ENCODE results near the gene PDGFB.

Gene PDGFB

DNA sequence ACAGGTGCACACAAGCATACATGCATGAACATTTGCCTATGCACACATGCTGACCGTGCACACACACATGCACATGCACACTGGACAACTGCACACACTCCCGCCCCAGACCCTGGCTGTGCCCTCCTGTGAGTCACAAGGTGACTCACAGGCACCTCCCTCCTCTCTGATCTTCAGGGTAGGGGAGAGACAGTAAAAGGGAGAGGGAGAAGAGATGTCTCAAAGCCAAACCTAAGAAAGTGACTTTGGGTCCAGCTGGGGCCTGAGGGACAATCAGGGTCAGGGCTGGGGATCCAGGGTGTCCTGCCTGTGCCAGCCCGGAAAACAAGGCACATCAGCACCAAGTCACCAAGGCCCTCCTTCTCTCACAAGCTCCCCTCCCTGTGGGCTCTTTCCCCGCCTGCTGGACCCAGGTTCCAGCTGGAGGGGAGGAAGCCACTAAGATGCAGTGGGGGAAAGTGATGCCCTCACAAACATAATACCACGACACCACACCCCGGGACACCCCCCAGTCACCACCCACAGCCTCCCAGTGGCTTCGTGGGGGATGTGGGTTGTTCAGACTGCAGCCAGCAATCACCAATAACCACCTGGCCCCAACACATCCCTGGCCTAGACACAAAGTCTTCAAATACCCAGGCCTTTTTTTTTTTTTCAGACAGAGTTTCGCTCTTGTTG, 39.3 kb downstream of the PDGFB start:
- peak; percentile 51 for DNase-seq (ENCODE audit: low spot score)

DNA sequence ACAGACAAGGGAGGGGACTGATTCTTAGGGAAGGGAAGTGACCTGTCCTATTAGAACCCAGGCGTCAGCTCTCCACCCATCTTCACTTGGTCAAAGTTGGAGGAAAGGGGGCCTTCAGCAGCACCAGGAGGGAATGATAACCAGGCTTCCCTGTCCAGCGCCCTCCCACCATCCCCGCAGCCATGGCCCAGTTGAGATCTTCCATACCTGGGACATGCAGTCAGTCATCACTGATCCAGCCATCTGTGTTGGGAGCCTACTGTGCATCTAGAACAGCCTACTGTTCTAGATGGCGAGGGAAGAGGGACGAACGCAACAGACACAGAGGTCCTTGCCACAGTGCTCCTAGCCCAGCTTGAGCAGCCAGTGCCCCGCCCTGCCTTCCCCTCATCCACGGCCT, 40.6 kb downstream of the PDGFB start:
- DNase-seq (ENCODE audit: low spot score): no peak

DNA sequence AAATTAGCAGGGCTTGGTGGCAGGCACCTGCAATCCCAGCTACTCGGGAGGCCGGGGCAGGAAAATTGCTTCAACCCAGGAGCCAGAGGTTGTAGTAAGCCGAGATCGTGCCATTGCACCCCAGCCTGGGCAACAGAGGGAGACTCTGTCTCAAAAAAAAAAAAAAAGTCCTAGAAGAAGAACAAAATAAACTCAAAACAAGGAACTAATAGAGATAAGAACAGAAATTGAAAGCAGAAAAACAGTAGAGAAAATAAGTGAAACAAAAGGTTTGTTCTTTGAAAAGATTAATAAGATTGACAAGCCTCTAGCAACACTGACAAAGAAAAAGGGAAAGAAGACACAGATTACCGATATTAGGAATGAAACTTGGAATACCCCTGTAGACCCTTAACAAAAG, 47.2 kb downstream of the PDGFB start:
- no peak for DNase-seq (ENCODE audit: low spot score)

DNA sequence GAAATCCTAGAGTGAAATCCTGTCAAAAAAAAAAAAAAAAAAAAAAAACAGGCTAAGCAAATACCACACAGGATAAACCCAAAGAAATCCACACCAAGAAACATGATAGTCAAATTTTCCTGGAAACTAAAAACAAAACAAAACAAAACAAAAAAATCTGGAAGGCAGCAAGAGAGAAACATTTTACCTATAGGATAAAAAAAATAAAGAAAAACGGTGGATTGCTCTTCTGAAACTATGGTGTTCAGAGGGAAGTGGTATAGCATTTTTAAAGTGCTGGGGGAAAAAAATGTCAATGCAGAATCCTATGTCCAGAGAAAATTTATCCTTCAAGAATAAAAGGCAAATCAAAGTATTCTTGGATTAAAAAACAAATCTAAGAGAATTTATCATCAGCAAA, 50.7 kb downstream of the PDGFB start:
- DNase-seq (ENCODE audit: low spot score): no peak

DNA sequence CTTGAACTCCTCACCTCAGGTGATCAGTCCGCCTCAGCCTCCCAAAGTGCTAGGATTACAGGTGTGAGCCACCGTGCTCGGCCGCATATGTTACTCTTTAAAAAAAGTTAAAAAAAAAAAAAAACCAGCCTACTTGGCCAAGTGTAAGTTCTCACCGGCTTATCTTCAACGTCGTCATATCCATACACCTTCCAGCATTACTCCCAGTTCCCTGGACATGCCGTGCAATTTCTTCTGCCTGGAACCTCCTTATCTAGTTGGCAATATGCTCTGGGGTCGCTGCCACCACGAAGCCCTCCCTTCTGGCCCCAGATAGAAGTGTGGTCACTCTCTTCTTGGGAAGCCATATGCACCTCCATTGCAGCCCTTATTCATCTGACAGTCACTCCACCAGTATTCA, 56.0 kb downstream of the PDGFB start:
- DNase-seq (ENCODE audit: low spot score): no peak

DNA sequence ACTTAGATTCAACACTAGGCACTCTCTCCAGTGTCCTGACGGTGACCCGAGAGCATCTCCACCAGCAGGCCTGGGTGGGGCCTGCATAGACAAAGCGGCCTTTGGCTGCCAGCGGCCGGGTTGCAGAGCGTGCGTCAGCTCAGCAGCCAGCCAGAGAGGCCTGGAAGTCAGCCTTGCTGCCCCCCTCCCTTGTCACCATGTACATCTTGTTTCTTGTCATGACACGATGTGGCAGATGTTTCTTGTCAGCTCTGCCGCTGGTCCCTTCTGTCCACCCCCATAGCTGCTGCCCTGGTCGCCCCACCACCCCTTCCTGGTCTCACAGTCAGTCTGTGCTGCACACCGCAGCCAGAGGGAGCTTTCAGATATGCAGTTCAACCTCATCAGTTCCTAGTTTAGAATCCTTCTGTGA, 59.2 kb downstream of the PDGFB start:
- DNase-seq (ENCODE audit: low spot score): peak; percentile 94

DNA sequence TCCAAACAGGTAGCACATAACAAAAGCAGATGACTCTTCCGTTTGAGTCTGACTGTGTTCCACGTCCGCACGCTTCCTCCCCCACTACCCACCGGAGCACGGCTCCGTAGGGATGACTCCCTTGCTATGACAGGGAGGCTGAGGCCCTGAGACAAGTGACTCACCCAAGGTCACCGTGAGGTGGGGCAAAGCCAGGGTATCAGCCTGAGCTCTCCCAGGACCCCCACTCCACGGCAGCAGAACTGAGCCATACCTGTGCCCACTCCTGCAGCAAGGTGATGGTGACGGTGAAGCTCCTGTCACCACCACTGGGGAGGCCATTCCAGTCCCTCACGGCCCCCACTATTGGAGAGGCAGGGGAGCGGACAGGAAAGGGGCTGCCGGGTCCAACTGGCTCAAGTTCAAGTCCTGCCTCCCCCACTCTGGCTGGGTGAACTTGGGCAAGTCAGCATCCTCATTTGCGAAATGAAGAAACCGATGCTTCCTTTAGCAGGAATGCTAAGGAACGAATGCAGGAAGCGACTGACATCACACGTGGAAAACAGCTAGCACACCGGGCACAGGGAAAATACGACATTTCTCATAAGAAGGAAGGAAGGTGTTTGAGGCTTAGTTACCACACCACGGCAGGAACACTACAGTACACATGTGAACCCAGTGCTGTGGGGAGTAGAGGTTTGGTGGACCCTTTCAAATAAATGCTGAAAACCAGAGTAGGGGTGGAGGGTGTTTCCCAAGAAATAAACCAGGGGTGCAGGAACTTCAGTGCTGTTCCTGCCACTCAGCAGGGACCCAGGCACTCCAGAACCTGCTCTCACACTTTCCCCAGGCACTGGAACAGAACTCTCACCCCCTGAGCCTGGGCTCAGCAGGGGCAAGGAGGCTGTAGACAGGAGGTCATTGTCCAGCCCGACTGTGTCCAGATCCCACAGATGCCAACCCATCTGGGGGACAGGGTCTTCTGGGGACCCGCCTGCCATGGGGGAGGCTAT, 59.9 kb downstream of the PDGFB start:
- no peak for DNase-seq (ENCODE audit: low spot score)

DNA sequence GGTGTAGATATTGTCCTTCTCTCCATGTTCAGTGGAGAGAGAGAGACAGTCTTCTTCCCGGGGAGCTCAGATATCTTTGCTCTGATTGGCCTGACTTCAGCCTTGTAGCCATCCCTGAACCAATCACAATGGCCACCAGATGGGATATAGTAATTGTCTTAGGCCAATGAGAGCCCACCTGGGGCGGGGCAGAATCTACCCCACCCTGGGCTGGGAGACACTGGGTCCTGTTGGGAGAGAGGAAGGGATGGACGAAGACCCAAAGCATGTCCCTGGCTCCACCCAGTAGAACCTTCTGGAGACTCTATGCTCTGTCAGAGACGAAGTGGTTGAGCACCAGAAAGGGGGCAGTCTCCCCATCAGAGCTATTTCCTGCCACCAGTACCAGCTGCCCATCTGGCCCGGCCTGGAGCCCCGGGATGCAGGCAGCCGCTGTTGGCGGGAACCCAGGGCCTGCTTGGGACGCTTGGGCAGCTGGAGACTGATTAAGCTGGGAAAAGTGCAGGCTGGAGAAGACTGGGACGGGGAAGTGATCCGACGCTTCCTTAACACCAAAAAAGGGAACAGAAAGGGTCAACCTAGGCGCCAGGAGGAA, 60.7 kb downstream of the PDGFB start:
- DNase-seq (ENCODE audit: low spot score): no peak

DNA sequence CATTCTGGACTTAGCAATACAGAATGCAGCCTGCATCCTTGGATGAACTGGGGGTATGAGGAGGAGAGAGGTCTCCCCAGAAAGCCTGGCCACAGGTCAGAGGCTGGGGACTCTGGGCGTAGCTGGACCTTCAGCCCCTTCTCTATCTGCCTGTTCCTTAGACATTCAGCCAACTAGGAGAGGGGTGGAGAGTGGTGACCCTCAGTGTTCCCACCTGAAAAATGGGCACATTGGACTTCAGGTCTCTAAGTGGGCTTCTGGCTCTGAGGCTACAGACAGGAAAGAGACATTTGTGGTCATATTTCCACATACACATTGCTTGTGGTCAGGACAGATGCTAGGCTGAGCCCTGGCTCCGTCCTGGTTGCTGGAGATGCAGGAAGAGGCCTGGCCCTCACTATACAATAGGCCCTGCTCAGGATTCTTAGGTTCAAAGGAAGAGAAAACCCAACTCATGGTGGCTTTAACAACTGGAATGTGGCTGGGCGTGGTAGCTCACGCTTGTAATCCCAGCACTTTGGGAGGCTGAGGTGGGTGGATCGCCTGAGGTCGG, 62.2 kb downstream of the PDGFB start:
- no peak for DNase-seq (ENCODE audit: low spot score)

DNA sequence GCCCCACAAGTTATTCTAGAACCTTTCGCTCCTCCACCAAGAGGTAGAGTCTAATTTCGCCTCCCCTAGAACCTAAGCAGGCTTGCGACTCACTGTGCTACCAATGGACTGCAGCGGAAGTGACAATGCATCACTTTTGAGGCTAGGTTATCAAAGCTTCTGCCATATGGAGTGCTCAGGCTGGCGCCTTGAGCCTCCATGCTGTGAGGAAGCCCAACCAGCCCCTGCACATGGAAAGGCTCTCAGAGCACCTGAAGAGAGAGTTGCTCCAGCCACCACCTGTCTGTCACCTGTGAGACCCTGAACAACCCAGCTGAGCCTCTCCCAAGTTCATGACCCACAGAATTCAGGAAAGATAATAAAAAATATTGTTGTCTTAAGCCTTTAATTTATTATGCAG, 63.0 kb downstream of the PDGFB start:
- DNase-seq (ENCODE audit: low spot score): no peak

DNA sequence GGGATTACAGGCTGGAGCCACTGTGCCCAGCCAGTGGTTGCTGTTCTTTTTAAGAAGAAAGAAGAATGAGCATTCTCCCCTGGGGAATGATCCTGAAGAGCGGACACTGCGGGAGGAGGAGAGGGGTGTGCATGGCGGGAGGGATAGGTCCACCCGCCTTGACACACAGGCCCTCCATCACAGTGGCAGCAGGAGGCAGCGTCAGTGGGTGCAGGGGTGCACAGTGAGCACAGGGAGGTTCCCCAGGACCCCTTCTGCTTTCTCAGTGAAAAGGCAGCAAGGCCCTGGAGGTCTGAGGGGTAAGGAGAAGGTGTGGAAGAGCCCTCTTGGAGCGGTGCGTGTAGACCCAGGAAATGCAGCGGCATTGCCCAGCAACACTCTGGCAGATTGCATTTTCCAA, 63.4 kb downstream of the PDGFB start:
- DNase-seq (ENCODE audit: low spot score): no peak

DNA sequence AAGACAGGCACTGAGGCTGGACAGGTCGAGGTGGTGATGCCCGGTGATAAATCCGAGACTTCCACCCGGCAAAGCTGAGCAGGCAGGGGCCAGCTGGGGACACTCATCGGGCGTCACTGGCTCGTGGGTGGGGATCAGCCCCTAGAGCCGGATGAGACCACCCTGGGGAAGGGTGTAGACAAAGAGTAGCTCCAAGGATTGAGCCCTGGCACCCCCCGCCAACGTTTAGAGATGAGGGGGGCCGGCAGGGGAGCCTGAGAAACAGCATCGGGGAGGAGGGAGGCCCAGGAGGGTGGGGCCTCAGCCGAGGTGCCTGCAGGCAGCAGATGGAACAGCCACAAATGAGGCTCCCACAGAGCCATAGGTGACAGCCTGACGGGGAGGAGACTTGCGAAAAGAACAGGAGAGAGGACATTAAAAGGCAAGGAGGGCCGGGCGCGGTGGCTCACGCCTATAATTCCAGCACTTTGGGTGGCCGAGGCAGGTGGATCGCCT, 64.9 kb downstream of the PDGFB start:
- no peak for DNase-seq (ENCODE audit: low spot score)

DNA sequence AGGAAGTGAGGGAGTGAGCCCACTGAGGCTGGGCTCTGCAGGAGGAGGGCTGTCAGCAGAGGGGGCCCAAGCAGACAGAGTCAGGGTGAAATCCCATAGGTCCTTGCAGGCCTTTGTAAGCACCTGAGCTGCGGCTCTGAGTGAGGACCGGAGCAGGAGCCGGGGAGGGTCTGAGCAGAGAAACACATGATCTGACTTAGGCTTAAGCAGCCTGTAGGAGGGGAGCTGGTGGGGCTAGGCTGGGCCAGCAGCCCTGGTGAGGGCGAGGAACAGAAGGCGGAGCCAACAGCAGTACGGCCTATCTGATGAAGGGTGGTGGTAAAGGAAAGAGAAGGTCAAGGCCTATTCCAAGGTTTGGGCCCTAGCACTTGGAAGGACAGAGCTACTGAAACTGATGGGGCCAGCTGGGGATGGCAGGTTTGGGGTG, 65.4 kb downstream of the PDGFB start:
- no peak for DNase-seq (ENCODE audit: low spot score)

DNA sequence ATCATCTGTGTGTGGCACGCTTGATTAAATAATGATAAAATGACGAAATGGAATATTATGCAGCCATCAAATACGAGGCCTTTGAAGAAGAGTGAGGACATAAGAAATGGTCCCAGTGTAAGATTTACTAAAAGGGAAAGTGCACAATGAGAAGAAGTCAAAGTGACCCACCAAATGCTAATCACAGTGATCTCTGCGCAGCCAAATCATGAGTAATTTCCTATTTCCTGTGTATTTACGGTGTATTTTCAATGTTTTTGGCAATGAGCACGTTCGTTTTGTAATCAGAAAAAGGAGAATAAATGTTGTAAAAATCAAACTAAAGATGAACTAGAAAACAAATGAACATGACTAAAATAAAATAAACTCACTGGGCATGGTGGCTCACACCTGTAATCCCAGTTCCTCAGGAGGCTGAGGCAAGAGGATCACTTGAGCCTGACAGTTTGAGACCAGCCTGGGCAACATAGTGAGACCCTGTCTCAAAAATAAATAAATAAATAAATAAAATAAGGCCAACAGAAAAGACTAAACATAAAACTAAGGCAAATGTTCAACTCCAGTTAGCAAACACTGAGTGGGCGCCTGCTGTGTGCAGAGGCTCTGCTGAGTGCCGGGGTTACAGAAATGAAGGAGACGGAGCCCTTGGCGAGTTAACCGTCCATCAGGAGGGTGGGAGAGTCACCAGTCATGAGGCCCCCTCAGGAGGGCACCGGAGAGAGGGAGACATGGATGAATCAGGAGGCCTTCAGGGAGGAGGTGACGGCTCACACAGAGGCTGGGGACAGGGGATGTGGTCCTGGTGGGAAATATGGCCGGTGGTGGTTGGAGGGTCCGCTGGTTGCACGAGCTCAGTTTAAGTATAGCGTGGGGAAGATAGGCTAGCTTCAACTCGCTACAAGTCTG, 66.3 kb downstream of the PDGFB start:
- no peak for DNase-seq (ENCODE audit: low spot score)

DNA sequence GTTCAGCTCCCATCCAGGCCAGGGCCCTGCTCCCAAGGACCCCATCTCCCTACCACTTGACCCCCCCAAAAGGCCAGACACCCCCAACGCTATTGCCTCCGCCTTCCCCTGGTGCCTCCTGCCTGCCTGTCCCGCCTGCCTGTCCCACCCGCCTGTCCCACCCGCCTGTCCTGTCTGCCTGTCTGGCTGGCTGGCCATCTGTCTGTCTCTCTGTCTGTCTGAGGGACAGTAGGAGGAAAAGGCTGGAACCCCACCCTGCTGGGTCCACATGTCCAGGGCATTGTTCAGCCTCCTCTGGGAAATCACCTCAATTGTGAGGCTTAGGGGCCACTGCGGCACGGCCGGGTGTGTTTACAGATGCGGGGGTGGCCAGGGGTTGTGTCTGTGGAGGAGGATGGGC, 67.0 kb downstream of the PDGFB start:
- no peak for DNase-seq (ENCODE audit: low spot score)

DNA sequence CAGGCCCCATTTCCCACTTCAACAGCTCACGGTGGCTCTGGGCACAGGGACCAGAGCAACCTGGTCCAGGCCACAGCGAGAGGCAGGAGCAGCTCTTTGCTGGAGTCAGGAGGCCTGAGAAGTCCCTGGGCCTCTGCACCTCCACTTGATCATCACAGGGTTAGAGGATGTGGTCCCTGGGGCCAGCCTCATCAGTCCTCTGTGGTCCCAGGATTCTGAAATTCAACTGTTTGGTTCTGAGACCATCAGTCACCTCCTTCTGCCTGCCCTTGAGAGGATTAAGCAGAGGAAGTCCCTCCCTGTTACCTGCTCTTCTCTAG, 67.4 kb downstream of the PDGFB start:
- DNase-seq (ENCODE audit: low spot score): no peak

DNA sequence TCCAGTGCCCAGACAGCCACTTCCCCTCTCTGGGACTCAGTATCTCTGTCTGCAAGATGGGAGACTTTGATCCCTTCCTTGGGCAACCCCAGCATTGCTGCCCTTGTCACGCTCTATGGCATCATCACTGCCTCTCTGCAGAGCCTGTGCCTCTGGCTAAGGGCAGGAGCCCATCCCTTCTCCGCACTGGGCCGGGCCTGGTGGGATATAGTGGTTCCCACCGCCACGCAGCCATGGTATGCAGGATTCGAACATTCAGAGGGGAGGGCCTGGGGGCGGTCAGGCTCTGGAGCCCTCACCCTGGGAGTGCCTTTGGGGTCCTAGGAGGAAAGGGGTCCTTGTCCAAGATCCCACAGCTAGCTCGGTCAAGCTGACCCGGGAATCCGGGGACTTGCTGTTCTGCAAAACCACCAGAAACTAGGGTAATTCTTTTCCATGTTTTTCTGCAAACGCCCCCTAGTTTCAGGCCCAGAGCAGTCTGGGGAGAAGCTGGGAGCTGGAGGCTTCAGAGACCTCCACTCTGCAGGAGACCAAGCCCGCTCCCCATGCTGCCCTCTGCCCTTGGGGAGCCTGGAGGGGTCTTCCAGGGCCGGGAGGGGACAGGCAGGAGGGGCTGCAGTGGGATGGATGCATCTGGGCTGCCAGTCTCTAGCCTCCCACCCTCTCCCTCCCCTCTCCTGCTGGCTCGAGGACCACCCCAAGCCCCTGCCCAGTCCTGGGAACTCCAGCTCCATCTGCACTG, 67.9 kb downstream of the PDGFB start:
- no peak for DNase-seq (ENCODE audit: low spot score)

DNA sequence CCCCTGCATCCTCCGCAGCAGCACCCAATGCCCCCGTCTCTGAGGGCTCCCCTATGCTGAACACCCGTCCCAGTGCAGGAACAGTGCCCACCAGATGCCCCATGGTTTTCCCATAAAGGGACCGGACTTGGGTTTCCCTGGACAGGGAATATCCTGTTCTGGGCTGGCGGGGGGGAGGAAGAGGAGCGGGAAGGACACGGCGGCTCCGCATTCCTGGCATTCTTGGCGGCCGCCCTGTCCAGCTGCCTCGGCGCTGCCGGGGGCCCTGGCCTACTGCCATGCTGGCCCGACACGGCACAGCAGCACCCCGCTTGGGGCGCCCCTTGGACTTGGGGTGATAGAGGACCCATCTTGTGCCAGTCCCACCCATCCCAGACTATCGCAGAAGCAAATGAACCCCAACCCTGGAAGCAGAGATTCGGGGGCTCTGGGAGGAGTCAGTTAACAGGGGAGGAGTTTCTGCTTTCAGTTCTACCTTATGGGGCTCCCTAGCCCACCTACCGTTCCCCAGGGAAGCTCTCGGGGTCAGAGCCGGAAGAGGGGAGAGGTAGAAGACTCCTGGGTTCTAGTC, 68.6 kb downstream of the PDGFB start:
- DNase-seq (ENCODE audit: low spot score): peak; percentile 48

DNA sequence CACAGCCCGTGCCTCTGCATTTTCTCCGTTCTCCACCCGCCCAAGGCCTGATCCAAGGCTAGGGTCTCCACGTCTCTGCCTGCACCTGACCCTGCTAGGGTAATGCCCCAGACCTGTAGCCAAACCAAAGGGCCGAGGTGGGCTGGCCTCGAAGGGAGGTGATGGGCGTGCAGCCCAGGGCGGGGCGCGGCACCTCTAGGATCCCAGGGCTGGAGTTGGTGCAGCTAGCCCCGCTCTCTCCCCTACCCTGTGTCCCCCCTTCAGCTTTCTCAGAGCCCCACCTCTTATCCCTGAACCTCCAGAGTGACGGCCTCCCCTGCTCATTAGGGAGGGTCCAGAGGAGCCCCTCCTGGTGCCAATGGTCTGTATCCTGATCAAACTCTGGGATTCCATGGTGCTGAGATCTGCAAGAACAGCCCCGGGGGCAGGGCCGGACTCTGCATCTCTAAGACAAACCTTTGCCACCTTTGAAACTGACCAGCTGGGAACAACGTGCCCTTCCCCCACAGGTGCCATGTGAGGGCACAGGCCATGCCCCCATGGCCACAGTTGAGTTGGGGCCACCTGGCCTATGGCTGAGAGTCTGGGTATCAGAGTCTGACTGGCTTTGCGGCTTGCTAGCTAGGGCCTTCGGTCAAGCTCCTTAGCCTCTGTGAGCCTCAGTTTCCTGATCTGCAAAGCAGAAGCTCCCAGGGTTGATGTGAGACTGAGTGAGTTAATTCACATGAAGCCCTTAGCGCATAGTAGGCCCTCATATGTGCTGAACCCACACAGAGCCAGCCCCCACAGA, 69.2 kb downstream of the PDGFB start:
- no peak for DNase-seq (ENCODE audit: low spot score)
